ENCODE data around the gene PTPN14.

DNA sequence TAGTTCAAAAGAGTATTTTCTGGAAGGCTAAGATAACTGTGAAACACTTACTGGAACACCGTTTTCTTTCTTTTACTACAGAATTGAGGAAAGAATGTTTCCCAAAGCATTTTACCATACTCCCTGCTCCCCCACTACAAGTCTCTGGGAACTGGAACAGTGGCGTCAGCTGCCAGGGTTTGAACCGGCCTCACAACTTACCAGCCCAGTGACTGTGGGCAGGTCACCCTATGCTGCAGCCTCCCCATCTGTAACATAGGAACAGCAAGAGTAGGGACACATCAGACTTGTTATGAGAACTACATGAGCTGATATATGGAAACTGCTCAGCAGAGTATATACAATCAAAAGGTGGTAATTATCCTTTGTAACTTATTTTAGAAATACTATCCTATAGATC lies 91.5 kb downstream of the PTPN14 start:
- TF ChIP-seq, protein P1, sequence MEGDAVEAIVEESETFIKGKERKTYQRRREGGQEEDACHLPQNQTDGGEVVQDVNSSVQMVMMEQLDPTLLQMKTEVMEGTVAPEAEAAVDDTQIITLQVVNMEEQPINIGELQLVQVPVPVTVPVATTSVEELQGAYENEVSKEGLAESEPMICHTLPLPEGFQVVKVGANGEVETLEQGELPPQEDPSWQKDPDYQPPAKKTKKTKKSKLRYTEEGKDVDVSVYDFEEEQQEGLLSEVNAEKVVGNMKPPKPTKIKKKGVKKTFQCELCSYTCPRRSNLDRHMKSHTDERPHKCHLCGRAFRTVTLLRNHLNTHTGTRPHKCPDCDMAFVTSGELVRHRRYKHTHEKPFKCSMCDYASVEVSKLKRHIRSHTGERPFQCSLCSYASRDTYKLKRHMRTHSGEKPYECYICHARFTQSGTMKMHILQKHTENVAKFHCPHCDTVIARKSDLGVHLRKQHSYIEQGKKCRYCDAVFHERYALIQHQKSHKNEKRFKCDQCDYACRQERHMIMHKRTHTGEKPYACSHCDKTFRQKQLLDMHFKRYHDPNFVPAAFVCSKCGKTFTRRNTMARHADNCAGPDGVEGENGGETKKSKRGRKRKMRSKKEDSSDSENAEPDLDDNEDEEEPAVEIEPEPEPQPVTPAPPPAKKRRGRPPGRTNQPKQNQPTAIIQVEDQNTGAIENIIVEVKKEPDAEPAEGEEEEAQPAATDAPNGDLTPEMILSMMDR (conservative IDR thresholded peaks at IDR 0.05 in 1 of 2, IDR thresholded peaks at IDR 0.05 in 1 of 2; ENCODE audit: extremely low read depth in 1 of 2, insufficient read depth in 1 of 2, low read depth in 1 of 2, low read length in 2 of 2) = no peak
- no peak for TF ChIP-seq EZH2 (IDR thresholded peaks at IDR 0.05; ENCODE audit: borderline replicate concordance, low read length)
